H1 (cell line): ENCODE data around the gene RAB11FIP3. TPM values are rescaled to one million over a fixed set of nuclear protein-coding genes. Genes with fewer than 3 reads are reported as not detected.
A peak's percentile ranks its signal among the peaks of the same experiment; 100 is the strongest.

Experiments used
- CTCF ChIA-PET: fragments of 300-600 bp; sonication (Branson Sonifier 250); formaldehyde crosslinking; loops from one replicate; lab custom pipeline; 2021; ENCODE audit not compliant: partially characterized antibody; lab: Charles Lee
- POLR2A ChIA-PET: fragments of 300-600 bp; sonication (Branson Sonifier 250); formaldehyde crosslinking; loops from one replicate; lab custom pipeline; 2021; ENCODE audit warnings: inconsistent platforms; ENCODE audit not compliant: partially characterized antibody; lab: Charles Lee
- DNase-seq, 2 experiments: peaks; one replicate each; pipeline versions ENCODE4 v3.0.0 to v3.0.0-alpha.2; 2010 to 2022; ENCODE audit warnings: low spot score in 2 of 2, low read depth in 1 of 2, mixed read lengths in 1 of 2
- FAIRE-seq: peaks from 2 replicates; lab custom pipeline; 2011; peaks lifted over from hg19 to GRCh38; lab: Jason Lieb, UNC
- H2AFZ ChIP-seq: 2 replicates; pipeline ENCODE4 v1.8.1; 2012; ENCODE audit warnings: low read length, inconsistent platforms
- H2AK5ac ChIP-seq: 2 replicates; pipeline ENCODE4 v1.6.1; 2013; ENCODE audit warnings: low read depth, low read length
- H2BK120ac ChIP-seq: replicated peaks from 2 replicates; pipeline ENCODE3; 2013; ENCODE audit warnings: low read depth, low read length, inconsistent platforms
- H2BK12ac ChIP-seq: 2 replicates; pipeline ENCODE4 v1.6.1; 2013; ENCODE audit warnings: low read depth, low read length
- H2BK15ac ChIP-seq: 2 replicates; pipeline ENCODE4 v1.6.1; 2013; ENCODE audit warnings: low read length
- H2BK20ac ChIP-seq: 2 replicates; pipeline ENCODE4 v1.6.1; 2013; ENCODE audit warnings: low read length
- H2BK5ac ChIP-seq: 2 replicates; pipeline ENCODE4 v1.6.1; 2013; ENCODE audit warnings: low read depth, low read length
- H3K14ac ChIP-seq: 2 replicates; pipeline ENCODE4 v1.6.1; 2013; ENCODE audit warnings: inconsistent platforms; ENCODE audit not compliant: insufficient read length
- H3K18ac ChIP-seq: 2 replicates; pipeline ENCODE4 v1.6.1; 2013; ENCODE audit warnings: low read length; ENCODE audit errors: extremely low read depth
- H3K23ac ChIP-seq: 2 replicates; pipeline ENCODE4 v1.6.1; 2013; ENCODE audit warnings: inconsistent platforms; ENCODE audit not compliant: insufficient read length
- H3K23me2 ChIP-seq: 2 replicates; pipeline ENCODE4 v1.6.1; 2013; ENCODE audit warnings: low read depth, low read length
- H3K27ac ChIP-seq: 2 replicates; pipeline ENCODE4 v1.6.1; 2011; ENCODE audit warnings: low read depth, low read length, inconsistent platforms
- H3K27me3 ChIP-seq, 4 experiments: replicated peaks in 1 of 4; 1 replicate in 1 of 4; 2 replicates in 3 of 4; pipeline versions ENCODE4 v1.6.1 to v1.8.1; 2011 to 2013; ENCODE audit warnings: low read length in 3 of 4, mild to moderate bottlenecking in 3 of 4, inconsistent platforms in 2 of 4, mixed read lengths in 2 of 4, moderate library complexity in 1 of 4; ENCODE audit not compliant: control insufficient read depth in 3 of 4, insufficient read depth in 3 of 4; ENCODE audit errors: extremely low read depth in 1 of 4
- H3K36me3 ChIP-seq, 4 experiments: 2 replicates each; pipeline versions ENCODE4 v1.6.1 to v1.8.1; 2011 to 2013; ENCODE audit warnings: mild to moderate bottlenecking in 4 of 4, low read length in 3 of 4, moderate library complexity in 2 of 4, control low read depth in 1 of 4, inconsistent platforms in 1 of 4; ENCODE audit not compliant: insufficient read depth in 4 of 4, control insufficient read depth in 2 of 4
- H3K4ac ChIP-seq: replicated peaks from 2 replicates; pipeline ENCODE3; 2013; ENCODE audit warnings: low read length, low read depth, mixed read lengths, inconsistent platforms; ENCODE audit not compliant: insufficient read length
- H3K4me1 ChIP-seq, 4 experiments: replicated peaks in 1 of 4; 1 replicate in 1 of 4; 2 replicates in 3 of 4; pipeline versions ENCODE4 v1.6.1 to v1.8.1; 2011 to 2013; ENCODE audit warnings: low read length in 3 of 4, inconsistent platforms in 2 of 4, mixed read lengths in 1 of 4; ENCODE audit not compliant: insufficient read depth in 4 of 4, control insufficient read depth in 3 of 4
- H3K4me2 ChIP-seq, 2 experiments: 2 replicates each; pipeline versions ENCODE4 v1.6.1 to v1.8.1; 2011 to 2013; ENCODE audit warnings: low read depth in 2 of 2, low read length in 2 of 2, control low read depth in 1 of 2, inconsistent platforms in 1 of 2, mild to moderate bottlenecking in 1 of 2; ENCODE audit not compliant: insufficient read depth in 1 of 2
- H3K4me3 ChIP-seq, 4 experiments: fragments of 200-600, 300-600 bp in 1 of 4; sonication (generic), shearing (Covaris generic), sonication (Bioruptor Twin) in 1 of 4; 2 replicates each; pipeline versions ENCODE4 v1.5.1 to v1.8.1; 2011 to 2016; ENCODE audit warnings: low read length in 4 of 4, low read depth in 3 of 4, control low read depth in 2 of 4, inconsistent platforms in 2 of 4, mild to moderate bottlenecking in 2 of 4, mixed read lengths in 1 of 4, moderate library complexity in 1 of 4; ENCODE audit not compliant: insufficient read depth in 2 of 4; ENCODE audit errors: extremely low read depth in 1 of 4
- H3K56ac ChIP-seq: replicated peaks from 2 replicates; pipeline ENCODE3; 2013; ENCODE audit warnings: low read depth, mild to moderate bottlenecking, mixed read lengths, low read length, inconsistent platforms; ENCODE audit not compliant: insufficient read length
- H3K79me1 ChIP-seq: 2 replicates; pipeline ENCODE4 v1.6.1; 2013; ENCODE audit warnings: low read depth, low read length, control low read depth
- H3K79me2 ChIP-seq, 2 experiments: 2 replicates each; pipeline versions ENCODE4 v1.6.1 to v1.8.1; 2012 to 2013; ENCODE audit warnings: low read length in 2 of 2, mild to moderate bottlenecking in 2 of 2, inconsistent platforms in 1 of 2; ENCODE audit not compliant: insufficient read depth in 2 of 2, control insufficient read depth in 1 of 2
- H3K9ac ChIP-seq, 4 experiments: replicated peaks in 1 of 4; 1 replicate in 1 of 4; 2 replicates in 3 of 4; pipeline versions ENCODE4 v1.6.1 to v1.8.1; 2011 to 2013; ENCODE audit warnings: low read depth in 3 of 4, low read length in 3 of 4, control low read depth in 2 of 4, mild to moderate bottlenecking in 2 of 4, moderate library complexity in 2 of 4, inconsistent platforms in 1 of 4; ENCODE audit errors: extremely low read depth in 1 of 4
- H3K9me3 ChIP-seq, 2 experiments: 2 replicates each; pipeline versions ENCODE4 v1.6.1 to v1.8.1; 2012 to 2013; ENCODE audit warnings: mild to moderate bottlenecking in 2 of 2, moderate library complexity in 2 of 2, control low read depth in 1 of 2, inconsistent platforms in 1 of 2, low read depth in 1 of 2, low read length in 1 of 2, mixed read lengths in 1 of 2; ENCODE audit not compliant: insufficient read depth in 2 of 2
- H4K20me1 ChIP-seq, 2 experiments: replicated peaks in 1 of 2; 2 replicates each; pipeline versions ENCODE3 to v1.8.1; 2011 to 2013; ENCODE audit warnings: inconsistent platforms in 2 of 2, low read length in 2 of 2, mild to moderate bottlenecking in 1 of 2; ENCODE audit not compliant: insufficient read depth in 2 of 2, control insufficient read depth in 1 of 2
- H4K5ac ChIP-seq: 2 replicates; pipeline ENCODE4 v1.6.1; 2013; ENCODE audit warnings: low read length, low read depth, mixed read lengths, inconsistent platforms; ENCODE audit not compliant: insufficient read length
- H4K8ac ChIP-seq: 2 replicates; pipeline ENCODE4 v1.8.0; 2013; ENCODE audit warnings: mild to moderate bottlenecking, moderate library complexity, low read length, inconsistent platforms; ENCODE audit not compliant: insufficient read depth; ENCODE audit errors: extremely low read depth
- H4K91ac ChIP-seq: replicated peaks from 2 replicates; pipeline ENCODE3; 2013; ENCODE audit warnings: low read length, mixed read lengths, inconsistent platforms; ENCODE audit not compliant: insufficient read length
- CHD1 ChIP-seq: IDR thresholded peaks from 2 replicates; pipeline ENCODE4 v1.6.1; 2012; ENCODE audit warnings: low read depth, low read length, improper control_type of control experiment
- CREB1 ChIP-seq: IDR thresholded peaks from 2 replicates; pipeline ENCODE4 v1.6.1; 2012; ENCODE audit warnings: inconsistent platforms
- FOSL1 ChIP-seq: IDR thresholded peaks from 2 replicates; pipeline ENCODE4 v1.6.1; 2011; ENCODE audit warnings: mild to moderate bottlenecking, low read depth, low read length, moderate library complexity; ENCODE audit not compliant: insufficient read depth
- GTF2F1 ChIP-seq: IDR thresholded peaks from 2 replicates; pipeline ENCODE4 v1.6.1; 2012; ENCODE audit warnings: low read depth, low read length, improper control_type of control experiment, borderline replicate concordance
- HDAC2 ChIP-seq, 2 experiments: fragments of 300-600 bp in 1 of 2; sonication (generic) in 1 of 2; IDR thresholded peaks; 2 replicates each; pipeline ENCODE4 v1.6.1; 2011 to 2012; ENCODE audit warnings: low read depth in 2 of 2, low read length in 2 of 2, mild to moderate bottlenecking in 2 of 2, moderate library complexity in 2 of 2, borderline replicate concordance in 1 of 2, inconsistent platforms in 1 of 2
- POLR2AphosphoS5 ChIP-seq: IDR thresholded peaks from 2 replicates; pipeline ENCODE4 v1.6.1; 2011; ENCODE audit warnings: low read depth, low read length
- POU5F1 ChIP-seq: IDR thresholded peaks from 2 replicates; pipeline ENCODE4 v1.6.1; 2011; ENCODE audit warnings: low read depth, mild to moderate bottlenecking, low read length, moderate library complexity
- RFX5 ChIP-seq: IDR thresholded peaks from 2 replicates; pipeline ENCODE4 v1.6.1; 2011; ENCODE audit warnings: low read depth, low read length, improper control_type of control experiment, borderline replicate concordance
- RNF2 ChIP-seq: fragments of 200-900, 300-1000 bp; sonication (generic); IDR thresholded peaks from 2 replicates; pipeline ENCODE4 v1.7.1; 2016; ENCODE audit warnings: borderline replicate concordance, low read depth, mild to moderate bottlenecking, antibody characterized with exemption, low read length; ENCODE audit not compliant: poor library complexity, severe bottlenecking; ENCODE audit errors: missing control alignments
- RXRA ChIP-seq: IDR thresholded peaks from 2 replicates; pipeline ENCODE4 v1.6.1; 2011; ENCODE audit warnings: low read depth, mild to moderate bottlenecking, low read length, moderate library complexity; ENCODE audit not compliant: insufficient read depth
- SP2 ChIP-seq: IDR thresholded peaks from 2 replicates; pipeline ENCODE4 v1.6.1; 2012; ENCODE audit warnings: mild to moderate bottlenecking, low read length, inconsistent platforms
- SRF ChIP-seq: IDR thresholded peaks from 2 replicates; pipeline ENCODE4 v1.6.1; 2011; ENCODE audit warnings: mild to moderate bottlenecking, low read depth, low read length, moderate library complexity
- TBP ChIP-seq: IDR thresholded peaks from 2 replicates; pipeline ENCODE4 v1.6.1; 2011; ENCODE audit warnings: low read depth, low read length, improper control_type of control experiment
- WGBS, 2 experiments: shearing (Covaris generic) in 1 of 2; methylation state at CpG; one replicate each; pipeline versions ENCODE4 v1.1.6 to v1.1.7; 2013 to 2015; ENCODE audit warnings: low lambda C conversion rate in 2 of 2, mixed read lengths in 2 of 2, inconsistent platforms in 1 of 2, low coverage in 1 of 2, missing lambda C conversion rate in 1 of 2; ENCODE audit not compliant: insufficient replicate concordance in 2 of 2, insufficient coverage in 1 of 2, insufficient read length in 1 of 2; ENCODE audit errors: extremely low coverage in 1 of 2, missing lambda C conversion rate in 1 of 2; 5-methylcytosine and 5-hydroxymethylcytosine counted together
- polyA plus RNA-seq, 7 experiments: library from polyadenylated mRNA; depleted of rRNA in 3 of 7; stranded (reverse) in 5 of 7; unstranded in 2 of 7; fragments of >200 nt in 5 of 7; fragments of 200-250 nt in 2 of 7; gene quantifications; 1 replicate in 5 of 7; 2 replicates in 1 of 7; 4 replicates in 1 of 7; pipeline versions ENCODE4 v1.2.1 to v1.2.3, GENCODE V29; 2011 to 2013; ENCODE audit warnings: missing spikeins in 2 of 7, mixed read lengths in 2 of 7
- total RNA-seq: library from RNA; stranded (reverse); fragmentation: NEBNext Ultra II Directional; extraction: Animal tissue kit (Norgen Biotek cat#: 25700); gene quantifications from 2 replicates; pipeline ENCODE4 v1.2.1, GENCODE V29; 2021

Gene RAB11FIP3
- total and polyA plus RNA-seq, 2 of the 8 experiments (the other 6 are each of a cell fraction or from before 2014, with no cell fraction given): 9.3 to 35.2 TPM

DNA sequence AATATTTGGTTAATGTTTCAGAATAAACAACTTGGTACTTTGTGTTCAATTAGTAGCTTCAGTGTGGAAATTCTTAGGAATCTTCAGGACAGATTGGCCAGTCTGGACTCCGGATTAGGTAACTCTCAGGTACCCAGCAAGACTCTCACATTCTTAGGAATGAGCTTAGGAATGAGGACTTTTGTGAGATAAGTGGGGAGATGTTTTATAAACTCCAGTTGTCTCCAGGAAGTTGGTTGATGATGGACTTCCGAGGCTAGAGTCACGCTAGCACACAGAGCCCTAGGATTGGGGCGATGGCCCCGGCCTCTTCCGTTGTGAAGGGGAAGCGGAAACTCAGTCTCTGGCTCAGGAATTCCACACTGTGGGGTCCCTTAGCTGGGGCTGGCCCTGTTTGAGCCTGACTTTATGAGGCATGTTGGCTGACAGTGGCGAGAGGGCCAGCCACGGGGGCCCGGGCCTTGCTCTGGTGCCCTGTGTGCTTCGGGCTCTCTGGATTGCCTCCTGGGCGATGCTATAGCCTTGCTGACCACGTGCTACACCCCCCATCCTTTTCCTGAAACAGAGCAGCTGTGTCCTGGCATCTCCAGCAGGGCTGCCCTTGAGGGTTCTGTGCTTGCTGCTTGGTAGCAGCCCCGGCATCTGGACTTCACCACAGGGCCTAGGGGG lies 32.4 kb downstream of the RAB11FIP3 start:
- Histone ChIP-seq H3K9me3 (no peaks in the 10 kb centered on the region), H3K27ac (no peak overlapping the region), H3K4me2 (no peak overlapping the region), H2BK12ac (no peak overlapping the region), H3K79me1 (no peaks in the 10 kb centered on the region), H3K36me3 (no peaks in the 10 kb centered on the region; a peak in 1 of 8 replicates), H4K91ac (no peak overlapping the region), H3K27me3 (no peaks in the 10 kb centered on the region), H3K4me3 (no peak overlapping the region), H2BK15ac (no peak overlapping the region), H4K8ac (no peak overlapping the region), H2BK5ac (0 out of 2 replicates have a peak overlapping the region, but pooled peaks have one; percentile 44), H3K9ac (no peak overlapping the region), H3K56ac (no peak overlapping the region), H2BK20ac (no peak overlapping the region), H3K4me1 (peaks cover 1 to 5% (median 4%) of the 10 kb centered on the region in 4 experiments; a peak in 5 of 7 replicates), H3K23me2 (no peaks in the 10 kb centered on the region), H3K4ac (no peak overlapping the region), H2AK5ac (peak overlapping the region; percentile 53; the same call in 1 of the 2 replicates), H3K18ac (no peak overlapping the region), H2BK120ac (no peak overlapping the region), H3K23ac (no peak overlapping the region), H4K5ac (no peak overlapping the region), H3K79me2 (peaks cover 0 to 4% of the 10 kb centered on the region in 2 experiments; a peak in 1 of 4 replicates), H2AFZ (no peak overlapping the region), H3K14ac (no peak overlapping the region), H4K20me1 (peaks cover 0 to 16% of the 10 kb centered on the region in 2 experiments)
- CTCF ChIA-PET: interaction anchor here (0.9 to 1.8 kb wide), 7 partner anchors 14 to 65 kb away, joined by 3 to 4 read pairs (median 3); no protein-coding TSS in a partner anchor
- POLR2A ChIA-PET: interaction anchor here (0.9 to 1.8 kb wide), 3 partner anchors 16 to 30 kb away, joined by 3 to 4 read pairs (median 4); no protein-coding TSS in a partner anchor
- FAIRE-seq (no peak), DNase-seq (no peak)
- WGBS, 2 experiments: 84% methylated on average over 14 of the region's 14 CpGs; no CpG with 5 or more reads in 1 of the 2 experiments
- no peak for TF ChIP-seq POLR2AphosphoS5
- TF ChIP-seq RNF2: no peak
- TF ChIP-seq CHD1: no peak
- no peak for TF ChIP-seq TBP
- TF ChIP-seq GTF2F1: no peak
- TF ChIP-seq SP2: no peak
- TF ChIP-seq HDAC2 (IDR thresholded peaks at IDR 0.05; ENCODE audit: borderline replicate concordance in 1 of 2, low read depth in 2 of 2, low read length in 2 of 2): no peak
- no peak for TF ChIP-seq RFX5
- TF ChIP-seq POU5F1: no peak
- TF ChIP-seq FOSL1: no peak
- no peak for TF ChIP-seq SRF
- no peak for TF ChIP-seq RXRA
- TF ChIP-seq CREB1: no peak
